PC-3 (cell line): Measurements from ENCODE around the gene OXT.

Experiments
- CTCF ChIP-seq: fragments of 300-600 bp; sonication (generic); conservative IDR thresholded peaks from 2 replicates; pipeline ENCODE4 v1.5.1; 2017; ENCODE audit warnings: antibody characterized with exemption, low read depth, mild to moderate bottlenecking, low read length
- EZH2 ChIP-seq: fragments of 300-600 bp; sonication (generic); IDR thresholded peaks from one replicate; pipeline ENCODE4 v1.6.1; 2017; ENCODE audit warnings: antibody characterized with exemption, mild to moderate bottlenecking, low read length; ENCODE audit not compliant: unreplicated experiment

DNA sequence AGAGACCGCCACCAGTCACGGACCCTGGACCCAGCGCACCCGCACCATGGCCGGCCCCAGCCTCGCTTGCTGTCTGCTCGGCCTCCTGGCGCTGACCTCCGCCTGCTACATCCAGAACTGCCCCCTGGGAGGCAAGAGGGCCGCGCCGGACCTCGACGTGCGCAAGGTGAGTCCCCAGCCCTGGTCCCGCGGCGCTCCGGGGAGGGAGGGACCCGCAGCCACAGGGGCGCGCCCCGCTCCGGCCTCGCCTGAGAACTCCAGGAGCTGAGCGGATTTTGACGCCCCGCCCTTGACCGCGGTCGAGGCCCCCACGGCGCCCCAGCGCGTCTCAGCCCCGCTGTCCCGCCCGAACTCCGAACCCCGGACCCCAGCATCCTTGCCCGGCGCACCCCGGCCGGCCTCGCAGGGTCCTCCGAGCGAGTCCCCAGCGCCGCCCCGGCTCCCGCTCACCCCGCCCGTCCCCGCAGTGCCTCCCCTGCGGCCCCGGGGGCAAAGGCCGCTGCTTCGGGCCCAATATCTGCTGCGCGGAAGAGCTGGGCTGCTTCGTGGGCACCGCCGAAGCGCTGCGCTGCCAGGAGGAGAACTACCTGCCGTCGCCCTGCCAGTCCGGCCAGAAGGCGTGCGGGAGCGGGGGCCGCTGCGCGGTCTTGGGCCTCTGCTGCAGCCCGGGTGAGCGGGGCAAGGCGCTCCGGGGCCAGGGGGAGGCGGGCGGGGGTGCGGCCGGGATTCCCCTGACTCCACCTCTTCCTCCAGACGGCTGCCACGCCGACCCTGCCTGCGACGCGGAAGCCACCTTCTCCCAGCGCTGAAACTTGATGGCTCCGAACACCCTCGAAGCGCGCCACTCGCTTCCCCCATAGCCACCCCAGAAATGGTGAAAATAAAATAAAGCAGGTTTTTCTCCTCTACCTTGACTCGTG is at the start of gene OXT:
- TF ChIP-seq CTCF (no peak), EZH2 (no peak)
